ENCODE data around the gene CFAP61.

DNA sequence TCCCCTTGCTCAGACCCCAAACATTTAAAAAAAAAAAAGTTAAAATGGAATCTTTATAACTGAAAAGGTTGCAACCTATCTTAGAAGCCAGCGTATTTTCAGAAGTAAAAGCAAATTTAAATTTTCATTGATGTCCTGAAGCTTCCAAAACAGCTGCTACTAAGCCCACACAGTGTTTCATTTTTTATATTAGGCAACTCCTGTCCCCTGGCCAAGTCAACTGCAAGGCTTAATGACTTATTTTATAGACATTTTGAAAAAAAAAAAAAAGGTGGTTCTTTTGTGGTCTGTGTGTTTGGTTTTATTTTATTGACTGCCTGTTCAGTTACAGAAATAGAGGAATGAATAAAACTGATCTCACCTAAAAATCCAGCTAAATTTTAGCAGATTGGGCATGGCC lies 13.0 kb downstream of the CFAP61 start:
- TF ChIP-seq, protein P1, sequence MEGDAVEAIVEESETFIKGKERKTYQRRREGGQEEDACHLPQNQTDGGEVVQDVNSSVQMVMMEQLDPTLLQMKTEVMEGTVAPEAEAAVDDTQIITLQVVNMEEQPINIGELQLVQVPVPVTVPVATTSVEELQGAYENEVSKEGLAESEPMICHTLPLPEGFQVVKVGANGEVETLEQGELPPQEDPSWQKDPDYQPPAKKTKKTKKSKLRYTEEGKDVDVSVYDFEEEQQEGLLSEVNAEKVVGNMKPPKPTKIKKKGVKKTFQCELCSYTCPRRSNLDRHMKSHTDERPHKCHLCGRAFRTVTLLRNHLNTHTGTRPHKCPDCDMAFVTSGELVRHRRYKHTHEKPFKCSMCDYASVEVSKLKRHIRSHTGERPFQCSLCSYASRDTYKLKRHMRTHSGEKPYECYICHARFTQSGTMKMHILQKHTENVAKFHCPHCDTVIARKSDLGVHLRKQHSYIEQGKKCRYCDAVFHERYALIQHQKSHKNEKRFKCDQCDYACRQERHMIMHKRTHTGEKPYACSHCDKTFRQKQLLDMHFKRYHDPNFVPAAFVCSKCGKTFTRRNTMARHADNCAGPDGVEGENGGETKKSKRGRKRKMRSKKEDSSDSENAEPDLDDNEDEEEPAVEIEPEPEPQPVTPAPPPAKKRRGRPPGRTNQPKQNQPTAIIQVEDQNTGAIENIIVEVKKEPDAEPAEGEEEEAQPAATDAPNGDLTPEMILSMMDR (IDR thresholded peaks at IDR 0.05): no peak
- no peak for TF ChIP-seq POLR2A (IDR thresholded peaks at IDR 0.05)

All from adrenal gland (tissue), 5 donors.